GM11168 (cell line): Measurements from ENCODE around the gene DERA.
"Not testable (repeated sequence)": the region's sequence is repeated elsewhere in the genome, so short reads cannot be mapped to it uniquely, and the experiment has no call there.

Experiments used
- in situ Hi-C: fragments of 300-500 bp; cut with MboI; formaldehyde crosslinking; loops from one replicate; pipeline ENCODE4 v1.12.0; 2022; ENCODE audit warnings: low sequenced_read_pairs; ENCODE audit not compliant: unreplicated experiment

DERA gene

GRCh38 chr12:15899282-15899870, 11.8 kb upstream of the DERA start:
- in situ Hi-C loops = no loop called here

GRCh38 chr12:15904378-15904920, 6.7 kb upstream of the DERA start:
- in situ Hi-C loops = no loop called here

DNA sequence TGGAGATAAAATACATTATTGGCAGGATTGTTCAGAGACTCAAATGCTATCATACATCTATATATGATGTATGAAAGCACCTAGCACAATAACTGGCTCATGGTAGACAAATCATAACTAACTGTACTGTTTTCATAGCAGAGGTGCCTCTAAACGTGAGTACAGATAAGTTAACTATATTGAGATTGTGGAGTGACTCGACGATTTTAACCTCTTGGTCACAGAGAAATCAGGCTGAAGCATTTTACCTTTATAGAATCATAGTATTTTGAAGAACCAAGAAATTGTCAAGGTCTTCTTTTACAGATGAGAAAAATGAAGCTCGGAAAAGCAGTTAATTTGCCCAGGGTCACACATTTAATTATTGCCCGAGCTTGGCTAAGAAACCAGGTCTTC, 666 bp upstream of the DERA start:
- in situ Hi-C loops = no loop called here

GRCh38 chr12:15911931-15912330, 799 bp downstream of the DERA start:
- in situ Hi-C loops = not testable (repeated sequence)

DNA sequence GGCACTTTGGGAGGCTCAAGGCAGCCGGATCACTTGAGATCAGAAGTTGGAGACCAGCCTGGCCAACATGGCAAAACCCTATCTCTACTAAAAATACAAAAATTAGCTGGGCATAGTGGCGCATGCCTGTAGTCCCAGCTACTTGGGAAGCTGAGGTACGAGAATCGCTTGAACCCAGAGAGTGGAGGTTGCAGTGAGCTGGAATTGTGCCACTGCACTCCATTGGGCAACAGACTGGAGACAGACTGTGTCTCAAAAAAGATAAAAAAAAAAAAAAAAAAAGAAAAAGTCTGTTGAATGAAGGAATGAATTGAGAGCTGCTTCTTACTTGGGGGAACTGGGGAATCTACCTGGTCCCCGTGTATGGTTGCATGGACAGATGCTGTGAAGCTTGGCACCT, 3.0 kb downstream of the DERA start:
- in situ Hi-C loops = not testable (repeated sequence)

- in situ Hi-C loops = no loop called here
These were observed 6.9 kb downstream of the DERA start for GRCh38 chr12:15918066-15918465.

- in situ Hi-C loops = no loop called here
These were observed 8.3 kb downstream of the DERA start for GRCh38 chr12:15919418-15919817.

GRCh38 chr12:15924956-15925355, 13.8 kb downstream of the DERA start:
- in situ Hi-C loops = no loop called here

GRCh38 chr12:15928346-15928745, 17.2 kb downstream of the DERA start:
- in situ Hi-C loops = no loop called here

DNA sequence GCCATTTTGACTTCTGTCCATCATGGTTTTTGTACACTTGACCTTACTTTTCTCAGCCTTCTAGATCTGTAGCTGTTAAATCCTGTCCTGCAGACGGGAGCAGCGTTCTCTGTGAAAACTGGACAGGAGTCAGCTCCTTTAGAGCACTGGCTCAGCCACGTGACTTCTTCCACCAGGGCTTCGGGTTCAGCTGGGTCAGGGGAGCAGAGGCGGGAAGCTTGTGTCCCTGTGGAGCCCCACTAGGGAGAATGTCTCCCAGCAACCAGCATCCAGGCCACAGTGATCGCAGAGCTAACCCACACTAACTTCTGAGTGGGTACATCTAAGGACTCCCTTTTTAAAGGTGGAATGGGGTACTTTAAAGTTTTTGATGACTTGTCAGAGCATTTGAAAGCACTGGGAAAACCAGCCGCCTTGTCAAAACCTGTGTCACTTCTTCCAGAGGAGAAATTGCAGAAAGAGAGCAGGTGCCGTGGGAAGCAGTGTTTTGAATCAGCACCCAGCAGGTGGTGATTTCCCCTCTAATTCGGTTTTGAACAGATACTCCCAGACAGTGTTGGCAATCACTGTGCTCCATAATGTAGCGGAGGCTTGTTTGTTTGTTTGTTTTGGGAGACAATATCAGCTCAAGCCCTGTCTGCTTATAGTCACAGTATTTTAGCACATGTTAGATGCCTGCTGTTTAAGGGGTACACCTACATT, 17.9 kb downstream of the DERA start:
- in situ Hi-C loops = no loop called here

DNA sequence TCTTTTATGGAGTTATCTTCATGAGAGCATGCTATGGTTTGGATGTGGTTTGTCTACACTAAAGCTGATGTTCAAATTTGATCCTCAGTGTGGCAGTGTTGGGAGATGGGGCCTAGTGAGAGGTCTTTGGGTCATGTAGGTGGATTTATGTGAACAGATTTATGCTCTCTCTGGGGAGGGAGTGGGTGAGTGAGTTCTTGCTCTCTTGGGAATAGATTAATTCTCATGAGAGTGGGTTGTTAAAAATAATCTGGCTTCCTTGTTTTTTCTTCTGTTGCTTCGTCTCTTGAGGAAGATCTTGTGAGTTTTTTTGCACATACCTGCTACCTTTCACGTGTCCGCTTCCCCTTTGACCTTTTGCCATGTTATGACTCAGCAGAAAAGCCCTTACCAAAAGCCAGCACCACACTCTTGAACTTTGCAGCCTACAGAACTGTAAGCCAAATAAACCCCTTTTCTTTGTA, 20.5 kb downstream of the DERA start:
- in situ Hi-C loops = no loop called here

- in situ Hi-C loops = no loop called here
These were observed 21.2 kb downstream of the DERA start for GRCh38 chr12:15932327-15932726.

DNA sequence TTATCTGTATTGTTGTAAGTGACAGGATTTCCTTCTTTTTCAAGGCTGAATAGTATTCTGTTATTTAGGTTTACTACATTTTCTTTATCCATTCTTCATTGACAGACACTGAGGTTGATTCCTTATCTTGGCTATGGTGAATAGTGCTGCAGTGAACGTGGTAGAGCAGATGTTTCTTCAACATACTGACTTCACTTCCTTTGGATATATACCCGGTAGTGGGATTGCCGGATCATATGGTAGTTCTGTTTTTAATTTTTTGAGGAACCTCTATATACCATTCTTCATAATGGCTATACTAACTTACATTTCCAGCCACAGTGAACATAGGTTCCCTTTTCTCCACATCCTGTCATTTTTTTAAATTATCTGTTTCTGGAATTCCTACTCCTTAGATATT, 21.8 kb downstream of the DERA start:
- in situ Hi-C loops = no loop called here

- in situ Hi-C loops = no loop called here
These were observed 22.6 kb downstream of the DERA start for GRCh38 chr12:15933751-15934150.

DNA sequence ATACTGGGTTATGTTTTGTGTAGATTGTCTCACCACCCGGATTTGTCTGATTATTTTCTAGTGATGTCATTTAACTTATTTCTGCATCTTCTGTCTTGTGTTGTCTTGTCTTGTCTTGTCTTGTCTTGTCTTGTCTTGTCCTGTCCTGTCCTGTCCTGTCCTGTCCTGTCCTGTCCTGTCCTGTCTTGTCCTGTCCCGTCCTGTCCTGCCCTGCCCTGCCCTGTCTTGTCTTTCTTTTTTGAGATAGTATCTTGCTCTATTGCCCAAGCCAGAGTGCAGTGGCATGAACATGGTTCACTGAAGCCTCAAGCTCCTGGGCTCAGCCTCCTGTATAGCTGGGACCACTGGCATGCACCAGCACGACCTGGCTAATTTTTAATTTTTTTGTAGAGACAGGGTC, 25.6 kb downstream of the DERA start:
- in situ Hi-C loops = no loop called here

DNA sequence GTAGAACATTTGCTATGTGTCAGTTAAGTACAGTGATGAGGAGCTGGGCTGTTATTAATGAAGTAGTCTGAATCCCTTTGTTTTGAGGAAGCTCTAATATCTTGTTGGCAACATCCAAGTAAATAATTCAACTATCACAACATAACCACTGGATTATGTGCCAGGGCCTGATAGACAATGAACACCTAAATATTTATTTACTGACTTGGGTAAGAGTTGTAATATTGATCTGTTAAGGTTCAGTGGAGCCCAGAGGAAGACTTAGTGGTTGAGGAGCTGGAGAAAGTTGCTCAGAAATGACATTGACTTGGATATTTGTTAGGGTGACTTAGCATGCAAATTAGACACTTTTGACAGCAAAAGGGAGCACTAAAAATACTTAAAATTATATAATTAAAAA, 26.8 kb downstream of the DERA start:
- in situ Hi-C loops = no loop called here

DNA sequence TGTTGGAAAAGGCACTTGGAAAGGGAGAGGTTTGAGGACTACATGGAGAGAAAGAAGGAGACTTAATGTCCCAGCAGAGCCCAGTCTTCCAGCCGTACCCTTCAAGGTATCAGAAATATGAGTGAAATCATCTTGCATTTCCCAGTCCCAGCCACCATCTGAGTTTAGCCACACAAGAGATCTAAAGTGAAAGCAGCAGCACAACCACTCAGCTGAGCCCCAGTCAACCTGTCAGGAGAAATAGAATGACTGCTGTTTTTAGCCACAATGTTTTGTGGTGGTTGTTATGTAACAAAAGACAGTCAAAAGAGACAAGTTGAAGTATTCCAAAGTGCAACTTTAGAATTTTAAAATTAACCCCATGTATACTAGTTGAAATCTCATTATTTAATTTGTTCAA, 28.0 kb downstream of the DERA start:
- in situ Hi-C loops = no loop called here

DNA sequence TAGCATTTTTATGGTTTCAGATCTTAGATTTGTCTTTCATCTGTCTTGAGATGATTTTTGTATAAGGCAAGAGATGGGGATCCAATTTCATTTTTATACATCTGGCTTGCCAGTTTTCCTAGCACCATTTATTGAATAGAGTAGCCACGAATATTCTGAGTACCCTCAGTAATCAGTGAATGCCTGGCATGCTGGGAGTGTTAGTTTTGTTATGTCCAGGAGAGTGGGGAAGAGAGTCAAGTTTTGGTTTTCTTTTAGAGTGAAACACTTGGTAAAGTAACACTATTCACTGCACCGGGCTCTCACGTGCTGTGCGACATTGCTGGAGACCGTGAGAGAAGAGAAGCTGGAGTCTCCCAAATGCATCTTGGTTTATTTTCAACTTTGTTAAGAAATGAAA, 31.3 kb downstream of the DERA start:
- in situ Hi-C loops = no loop called here

DNA sequence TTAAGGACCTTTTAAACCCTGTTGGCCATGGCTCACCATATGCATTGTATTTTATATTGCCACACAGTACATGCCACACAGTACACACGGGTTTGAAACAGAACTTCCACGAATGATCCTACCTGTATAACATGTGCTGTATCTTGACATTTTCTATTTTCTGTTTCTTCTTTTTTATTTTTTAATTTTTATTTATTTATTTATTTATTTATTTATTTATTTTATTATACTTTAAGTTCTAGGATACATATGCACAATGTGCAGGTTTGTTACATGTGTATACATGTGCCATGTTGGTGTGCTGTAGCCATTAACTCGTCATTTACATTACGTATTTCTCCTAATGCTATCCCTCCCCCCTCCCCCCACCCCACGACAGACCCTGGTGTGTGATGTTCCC, 32.4 kb downstream of the DERA start:
- in situ Hi-C loops = not testable (repeated sequence)

GRCh38 chr12:15948461-15948860, 37.3 kb downstream of the DERA start:
- in situ Hi-C loops = not testable (repeated sequence)

DNA sequence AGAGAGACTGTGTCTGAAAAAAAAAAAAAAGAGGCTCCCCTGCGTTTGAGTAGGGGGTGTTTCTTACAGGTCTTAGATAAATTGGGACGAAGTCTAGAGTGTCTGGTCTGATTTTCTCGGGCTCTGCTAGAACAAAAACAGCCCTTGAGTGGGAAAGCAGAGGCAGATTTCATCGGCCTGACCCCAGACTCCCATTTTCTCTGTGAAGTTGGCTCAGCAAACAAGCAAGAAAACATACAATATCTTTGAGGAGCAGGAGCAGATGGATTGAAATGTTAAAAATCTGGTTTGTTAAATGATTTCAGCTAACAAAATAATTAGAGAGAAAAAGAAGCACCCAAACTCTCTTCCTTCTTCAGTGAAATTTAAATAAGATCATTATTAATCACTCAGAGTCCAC, 44.1 kb downstream of the DERA start:
- in situ Hi-C loops = no loop called here

DNA sequence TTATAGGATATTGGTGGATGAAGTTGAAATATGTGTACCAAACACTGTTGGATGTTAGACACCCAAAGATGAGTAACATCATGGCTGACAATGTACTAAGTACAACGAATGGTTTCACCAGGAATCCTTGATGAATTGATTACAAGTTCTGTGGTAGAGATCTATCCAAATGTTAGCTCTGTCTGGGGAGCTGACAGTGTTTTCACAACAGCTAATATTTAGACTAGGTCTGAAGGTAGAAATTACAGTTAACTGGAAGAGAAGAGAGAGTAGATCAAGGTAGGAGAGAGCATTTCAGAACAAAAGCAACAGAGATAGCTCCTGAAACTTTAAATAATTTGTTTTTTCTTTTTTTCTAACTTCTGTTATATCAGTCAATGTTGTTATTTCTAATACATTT, 44.9 kb downstream of the DERA start:
- in situ Hi-C loops = no loop called here
